NCI-H1930 (cell line): Measurements from ENCODE around the gene GSK3A.
A peak's percentile ranks its signal among the peaks of the same experiment; 100 is the strongest.

Experiments used
- DNase-seq, 2 experiments: peaks; one replicate each; lab custom pipeline; 2025; lab: John Stamatoyannopoulos, UW

The GSK3A gene

GRCh38 chr19:42249149-42249750 lies 6.8 kb upstream of the GSK3A start:
- DNase-seq: no peak

GRCh38 chr19:42248270-42249148 lies 6.1 kb upstream of the GSK3A start:
- DNase-seq: no peak

GRCh38 chr19:42247640-42248199 lies 5.3 kb upstream of the GSK3A start:
- no peak for DNase-seq

GRCh38 chr19:42246922-42247639 lies 4.7 kb upstream of the GSK3A start:
- DNase-seq: no peak

GRCh38 chr19:42246143-42246921 lies 3.9 kb upstream of the GSK3A start:
- DNase-seq: peak; percentile 29 to 45

- no peak for DNase-seq
Observed at GRCh38 chr19:42245231-42245630, 2.8 kb upstream of the GSK3A start.

GRCh38 chr19:42244347-42245220 lies 2.2 kb upstream of the GSK3A start:
- DNase-seq: peak; percentile 95

GRCh38 chr19:42242069-42242511 lies 312 bp downstream of the GSK3A start:
- DNase-seq: no peak

GRCh38 chr19:42241279-42241678 lies 1.1 kb downstream of the GSK3A start:
- DNase-seq: no peak

GRCh38 chr19:42239544-42240220 lies 2.7 kb downstream of the GSK3A start:
- no peak for DNase-seq

- DNase-seq: no peak
Observed at GRCh38 chr19:42235181-42235580, 7.2 kb downstream of the GSK3A start.

- no peak for DNase-seq
Observed at GRCh38 chr19:42234364-42234763, 8.0 kb downstream of the GSK3A start.

- DNase-seq: no peak
Observed at GRCh38 chr19:42233678-42234292, 8.6 kb downstream of the GSK3A start.

GRCh38 chr19:42233106-42233505 lies 9.3 kb downstream of the GSK3A start:
- DNase-seq: no peak

GRCh38 chr19:42232435-42232834 lies 10.0 kb downstream of the GSK3A start:
- DNase-seq: no peak

GRCh38 chr19:42230571-42230970 lies 11.8 kb downstream of the GSK3A start:
- DNase-seq: no peak

GRCh38 chr19:42229855-42230351 lies 12.5 kb downstream of the GSK3A start:
- DNase-seq: no peak

GRCh38 chr19:42229301-42229854 lies 13.0 kb downstream of the GSK3A start:
- DNase-seq: no peak

GRCh38 chr19:42228641-42229040 lies 13.8 kb downstream of the GSK3A start:
- no peak for DNase-seq
